VCaP (cell line): ENCODE results near the gene BBX.
"Not testable (repeated sequence)": the region's sequence is repeated elsewhere in the genome, so short reads cannot be mapped to it uniquely, and the experiment has no call there.

Source experiments
- H3K27ac ChIP-seq: fragments of 450-650 bp; 2 replicates; pipeline ENCODE4 v1.5.1; 2017
- CTCF ChIP-seq: fragments of 450-650 bp; conservative IDR thresholded peaks from 2 replicates; pipeline ENCODE4 v1.5.1; 2017; ENCODE audit warnings: mild to moderate bottlenecking, moderate library complexity

The BBX gene

GRCh38 chr3:107562969-107563529 lies 40.3 kb downstream of the BBX start:
- TF ChIP-seq CTCF: no peak

GRCh38 chr3:107565244-107565643 lies 42.5 kb downstream of the BBX start:
- not testable (repeated sequence) for H3K27ac ChIP-seq

More at GRCh38 chr3:107562969-107563529, 40.3 kb downstream of the BBX start:
- no peak overlapping the region for H3K27ac ChIP-seq

GRCh38 chr3:107571089-107571488 lies 48.3 kb downstream of the BBX start:
- not testable (repeated sequence) for H3K27ac ChIP-seq

GRCh38 chr3:107571492-107571891 lies 48.7 kb downstream of the BBX start:
- H3K27ac ChIP-seq: not testable (repeated sequence)

GRCh38 chr3:107574650-107575049 lies 51.9 kb downstream of the BBX start:
- H3K27ac ChIP-seq: no peak overlapping the region
- peak; percentile 75 for TF ChIP-seq CTCF

GRCh38 chr3:107578091-107578490 lies 55.3 kb downstream of the BBX start:
- no peak for TF ChIP-seq CTCF
- no peak overlapping the region for H3K27ac ChIP-seq

- no peak for TF ChIP-seq CTCF
Observed at GRCh38 chr3:107578523-107578922, 55.8 kb downstream of the BBX start.

GRCh38 chr3:107579371-107579770 lies 56.6 kb downstream of the BBX start:
- H3K27ac ChIP-seq: no peak overlapping the region
- TF ChIP-seq CTCF: no peak

More at GRCh38 chr3:107578523-107578922, 55.8 kb downstream of the BBX start:
- H3K27ac ChIP-seq: no peak overlapping the region

- no peak overlapping the region for H3K27ac ChIP-seq
- no peak for TF ChIP-seq CTCF
Observed at GRCh38 chr3:107581230-107581629, 58.5 kb downstream of the BBX start.
